Thyroid gland (tissue), 4 donors: ENCODE measurements around the gene GPATCH2.

Experiments
- CTCF ChIP-seq, 6 experiments: fragments of 200-600 bp in 3 of 6; fragments of 450-650 bp in 3 of 6; sonication (generic) in 3 of 6; IDR thresholded peaks; one replicate each; pipeline ENCODE4 v1.5.1; 2016 to 2019; ENCODE audit warnings: antibody characterized with exemption in 6 of 6, mild to moderate bottlenecking in 2 of 6, inconsistent platforms in 1 of 6, moderate library complexity in 1 of 6
- POLR2A ChIP-seq, 2 donors: fragments of 450-650 bp; IDR thresholded peaks; one replicate each; pipeline ENCODE4 v1.6.1; 2017; ENCODE audit warnings: antibody characterized with exemption in 2 of 2, mild to moderate bottlenecking in 2 of 2, moderate library complexity in 1 of 2

GRCh38 chr1:217389895-217390294, 241.0 kb downstream of the GPATCH2 start:
- no peak for TF ChIP-seq CTCF (IDR thresholded peaks at IDR 0.05)
- no peak for TF ChIP-seq POLR2A (IDR thresholded peaks at IDR 0.05)
